Left ventricle myocardium superior (tissue), 1 donor: ENCODE results near the gene ERGIC2. TPM values are rescaled to one million over a fixed set of nuclear protein-coding genes. Genes with fewer than 3 reads are reported as not detected.
A peak's percentile ranks its signal among the peaks of the same experiment; 100 is the strongest.
"Not testable (repeated sequence)": the region's sequence is repeated elsewhere in the genome, so short reads cannot be mapped to it uniquely, and the experiment has no call there.

Experiments
- ATAC-seq: fragments of 200-7000 bp; cut with Tn5 transposase; one replicate; pipeline ENCODE4 v1.9.1; 2020; ENCODE audit warnings: mild to moderate bottlenecking, moderate library complexity
- DNase-seq: peaks from one replicate; pipeline ENCODE4 v3.0.0-alpha.2; 2020
- intact Hi-C: fragments of 100-400 bp; cut with micrococcal nuclease; formaldehyde crosslinking; loops from one replicate; pipeline ENCODE4 v1.11.0; 2022
- long read RNA-seq: library from polyadenylated mRNA; unstranded; transcript quantifications from one replicate; pipeline ENCODE4 v2.0.0, GENCODE V29; 2021
- total RNA-seq: library from RNA; stranded (reverse); fragmentation: NEBNext Ultra II Directional; extraction: Animal tissue kit (Norgen Biotek cat#: 25700); gene quantifications from one replicate; pipeline ENCODE4 v1.2.1, GENCODE V29; 2021
- donor health status: DM: no; HTN: yes; CAD: no; lungs with severe emphysema.

Gene ERGIC2, protein sequence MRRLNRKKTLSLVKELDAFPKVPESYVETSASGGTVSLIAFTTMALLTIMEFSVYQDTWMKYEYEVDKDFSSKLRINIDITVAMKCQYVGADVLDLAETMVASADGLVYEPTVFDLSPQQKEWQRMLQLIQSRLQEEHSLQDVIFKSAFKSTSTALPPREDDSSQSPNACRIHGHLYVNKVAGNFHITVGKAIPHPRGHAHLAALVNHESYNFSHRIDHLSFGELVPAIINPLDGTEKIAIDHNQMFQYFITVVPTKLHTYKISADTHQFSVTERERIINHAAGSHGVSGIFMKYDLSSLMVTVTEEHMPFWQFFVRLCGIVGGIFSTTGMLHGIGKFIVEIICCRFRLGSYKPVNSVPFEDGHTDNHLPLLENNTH
- total RNA-seq: 93.1 TPM
- long read RNA-seq, full-length matches to known transcripts: 93 of 98 reads
- long read RNA-seq, partial matches to known transcripts: 1 of 98 reads
- long read RNA-seq, other reads (novel, unspliced or antisense): 4 of 98 reads

DNA sequence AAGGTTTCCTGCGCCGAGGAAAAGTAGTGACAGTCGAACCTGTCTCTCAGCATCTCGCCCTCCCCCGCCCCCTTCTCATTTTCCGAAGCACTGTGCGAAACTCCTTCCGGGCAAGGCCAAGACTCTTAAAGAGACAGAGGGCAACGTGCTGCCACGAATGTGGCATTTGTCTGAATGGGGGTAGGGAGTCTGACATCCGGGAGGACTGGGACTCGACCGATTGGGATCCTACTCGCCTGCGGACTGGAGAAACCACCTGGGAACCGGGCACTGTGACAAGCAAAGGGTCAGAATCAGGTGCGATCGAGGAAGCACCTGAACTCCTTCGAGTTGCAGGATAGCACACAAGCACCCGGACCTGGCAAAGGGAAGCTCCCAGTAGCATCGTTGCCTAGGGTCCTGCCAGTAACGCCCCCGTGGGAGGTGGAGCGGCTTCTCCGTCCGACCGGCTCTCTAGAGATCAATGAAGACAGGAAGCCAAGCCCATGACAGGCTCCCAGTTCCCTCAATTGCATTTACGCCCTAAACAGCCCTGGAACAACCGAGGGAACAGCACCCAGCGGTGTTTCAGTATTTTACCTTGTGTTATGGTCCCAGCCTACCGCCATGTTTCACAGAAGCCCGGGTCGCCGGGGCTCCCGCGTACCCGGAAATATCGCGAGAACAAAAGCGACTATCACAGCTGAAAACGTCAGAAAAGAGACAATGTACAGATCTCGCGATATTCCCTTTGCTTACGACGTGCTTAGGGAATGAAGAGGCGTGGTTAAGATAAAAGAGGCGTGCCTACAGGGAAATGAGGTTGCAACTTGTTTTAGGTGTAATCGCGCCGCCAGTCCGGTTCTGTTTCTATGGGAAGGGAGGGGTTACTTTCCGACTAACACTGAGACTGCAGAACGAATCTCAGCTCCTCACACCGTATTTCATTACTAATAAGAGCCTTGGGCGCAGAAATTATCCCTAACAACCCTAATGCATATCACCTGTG, at the start of gene ERGIC2:
Gene ERGIC2, minus strand, starts transcription at position 637 of the 988 bp plus-strand sequence. CDS start 9,539 bp downstream, outside the sequence.
- DNase-seq (peak; percentile 90), ATAC-seq (peak; percentile 98)
- intact Hi-C loops: no loop called here

DNA sequence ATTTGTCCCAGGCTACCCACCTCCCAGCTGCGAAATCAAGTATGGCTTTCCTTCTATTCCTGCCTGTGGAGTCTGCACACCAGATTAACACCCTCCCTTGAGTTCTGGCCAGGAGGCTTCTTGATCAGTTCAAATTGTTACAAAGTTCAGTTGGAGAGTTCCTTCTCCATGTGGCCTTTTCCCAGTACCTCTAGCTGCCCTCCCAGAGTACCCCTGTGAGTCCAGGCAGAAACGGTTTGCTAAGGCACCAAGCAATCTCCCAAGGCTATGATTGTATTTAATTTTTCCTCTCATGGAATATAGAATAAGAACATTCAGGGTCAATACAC, 49.7 kb upstream of the ERGIC2 start:
- intact Hi-C loops: no loop called here
- ATAC-seq (no peak), DNase-seq (no peak)

DNA sequence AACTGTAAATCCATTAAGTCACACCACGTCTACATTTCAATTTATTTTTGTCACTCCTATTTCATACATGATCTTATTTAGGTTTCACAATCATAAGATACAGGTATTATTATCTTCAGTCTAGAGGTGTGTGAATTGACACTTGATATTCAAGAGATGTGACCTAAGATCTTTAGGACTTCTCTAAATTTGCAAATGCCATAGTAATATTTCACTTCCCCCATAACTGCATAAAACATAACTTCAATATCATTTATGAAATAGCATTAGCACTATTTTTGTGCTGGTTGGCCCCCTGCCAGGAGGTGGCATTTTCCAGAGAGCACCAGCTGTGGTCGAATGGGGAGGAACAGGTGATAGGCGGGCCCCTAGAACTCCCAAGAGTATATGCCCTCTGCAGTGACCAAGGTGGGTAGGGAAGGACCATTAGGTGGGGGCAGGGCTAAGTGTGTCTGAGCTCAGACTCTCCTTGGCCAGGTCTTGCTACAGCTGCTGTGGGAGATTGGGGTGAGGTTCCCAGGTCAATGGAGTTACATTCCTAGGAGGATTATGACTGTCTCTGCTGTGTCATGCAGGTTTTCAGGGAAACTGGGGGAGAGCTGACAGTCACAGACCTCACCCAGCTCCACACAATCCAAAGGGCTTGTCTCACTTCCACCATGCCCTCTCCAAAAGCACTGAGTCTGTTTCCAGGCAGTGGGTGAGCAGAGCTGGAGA, 49.2 kb upstream of the ERGIC2 start:
- ATAC-seq (no peak), DNase-seq (no peak)
- intact Hi-C loops: no loop called here

DNA sequence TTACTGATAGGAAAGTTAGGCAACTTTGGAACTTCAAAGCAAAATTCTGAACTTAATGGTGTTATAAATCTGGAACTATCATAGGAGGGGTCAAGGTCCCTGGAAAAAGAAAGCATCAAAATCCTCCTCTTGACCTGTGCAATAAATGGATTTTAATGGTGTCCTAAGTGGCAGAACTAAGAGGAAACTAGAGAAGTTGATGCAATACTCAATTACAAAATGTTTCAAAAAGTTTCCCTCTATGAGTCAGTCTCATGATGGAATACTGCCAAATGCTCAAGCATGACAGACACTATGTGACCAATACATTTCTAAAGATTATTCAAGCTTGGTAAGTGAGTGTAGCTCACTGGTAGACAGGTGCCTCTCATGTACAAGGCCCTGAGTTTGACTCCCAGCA, 47.7 kb upstream of the ERGIC2 start:
- DNase-seq: no peak
- peak; percentile 42 for ATAC-seq
- intact Hi-C loops: no loop called here

DNA sequence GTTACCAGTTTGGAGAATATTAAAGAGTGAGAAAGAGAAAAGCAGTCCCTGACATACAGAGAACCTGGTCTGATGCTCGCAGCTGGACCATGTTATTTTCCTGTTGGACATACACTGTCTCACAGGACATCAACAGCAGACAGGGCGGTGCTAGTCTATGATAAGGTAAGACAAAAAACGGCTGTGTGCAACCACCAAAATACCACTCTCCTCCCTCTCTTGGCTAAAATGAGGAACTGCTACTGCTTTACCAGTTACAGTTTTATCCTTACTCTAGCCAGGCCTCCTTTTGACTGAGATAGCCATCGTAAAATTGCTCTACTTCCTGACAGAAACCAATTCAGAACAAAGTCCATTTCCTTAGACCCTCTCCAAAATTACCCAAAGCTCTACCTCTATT, 47.0 kb upstream of the ERGIC2 start:
- ATAC-seq: peak; percentile 73
- DNase-seq: no peak
- intact Hi-C loops: no loop called here

DNA sequence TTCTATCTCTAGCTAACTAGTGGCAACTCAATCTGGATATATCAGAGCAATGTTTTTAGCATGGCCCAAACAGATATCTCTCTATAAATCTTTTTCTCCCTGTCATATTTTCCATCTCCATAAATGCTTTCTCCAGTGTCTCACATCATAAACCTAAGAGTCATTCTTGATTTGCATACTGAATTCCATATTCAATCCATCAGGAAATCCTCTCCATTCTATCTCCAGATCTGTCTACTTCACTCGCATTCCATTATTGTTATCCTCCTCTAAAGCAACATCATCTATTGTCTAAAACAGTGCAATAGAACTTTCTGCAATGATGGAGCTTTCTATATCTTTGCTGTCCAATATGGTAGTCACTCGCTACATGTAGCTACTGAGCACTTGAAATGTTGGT, 45.5 kb upstream of the ERGIC2 start:
- intact Hi-C loops: no loop called here
- ATAC-seq (no peak), DNase-seq (no peak)

DNA sequence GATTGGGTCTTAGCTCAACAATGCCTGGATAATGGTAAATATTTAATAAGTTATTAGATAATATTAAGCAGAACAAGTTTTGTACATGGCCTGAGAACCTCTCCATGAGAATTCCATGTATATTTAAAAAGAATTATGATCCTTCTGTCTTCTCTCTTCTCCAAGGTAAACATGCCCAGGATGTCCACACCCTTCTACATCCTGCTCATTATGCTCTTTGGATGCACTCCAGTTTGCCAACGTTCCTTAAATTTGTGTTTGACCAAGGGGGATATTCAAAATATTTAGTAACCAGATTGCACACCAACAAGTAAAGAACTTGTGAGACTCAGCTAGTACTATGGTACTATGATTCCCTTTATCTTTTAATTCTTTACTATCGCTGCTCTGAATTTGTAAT, 44.8 kb upstream of the ERGIC2 start:
- intact Hi-C loops: no loop called here
- ATAC-seq: no peak

DNA sequence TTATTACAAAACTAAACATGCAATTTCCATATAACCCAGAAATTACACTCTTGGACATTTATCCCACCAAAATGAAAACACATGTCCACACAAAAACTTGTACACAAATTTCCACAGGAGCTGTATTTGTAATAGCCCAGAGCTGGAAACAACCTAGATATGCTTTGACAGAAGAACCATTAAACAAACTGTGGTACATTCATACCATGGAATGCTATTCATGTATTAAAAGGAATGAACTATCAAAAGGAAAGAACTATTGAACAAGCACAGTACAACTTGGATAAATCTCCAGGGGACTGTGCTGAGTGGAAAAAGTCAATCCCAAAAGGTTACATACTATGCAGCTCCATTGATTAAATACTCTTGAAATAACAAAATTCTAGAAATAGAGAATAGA, 35.8 kb upstream of the ERGIC2 start:
- DNase-seq (no peak), ATAC-seq (no peak)
- intact Hi-C loops: no loop called here

More for the DNA sequence above, 44.8 kb upstream of the ERGIC2 start:
- DNase-seq: no peak

DNA sequence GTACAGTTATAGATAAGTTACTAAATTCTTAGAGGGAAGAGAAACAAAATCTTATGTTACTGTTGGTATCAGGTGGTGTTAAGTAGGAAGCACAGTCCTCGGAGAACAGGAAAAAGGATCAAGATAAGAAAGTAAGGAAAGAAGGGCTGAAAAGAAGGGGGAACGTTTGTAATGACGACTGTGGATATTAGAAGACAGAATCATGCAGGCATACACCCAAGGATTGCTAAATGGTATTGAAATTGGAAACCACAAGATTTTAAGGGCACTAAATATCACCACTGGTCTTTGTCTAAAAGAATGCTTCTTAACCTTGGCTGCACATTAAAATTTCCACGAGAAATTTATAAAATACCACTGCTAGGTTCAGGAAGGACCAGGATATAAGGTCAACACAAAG, 34.1 kb upstream of the ERGIC2 start:
- DNase-seq: no peak
- ATAC-seq: no peak
- intact Hi-C loops: no loop called here

DNA sequence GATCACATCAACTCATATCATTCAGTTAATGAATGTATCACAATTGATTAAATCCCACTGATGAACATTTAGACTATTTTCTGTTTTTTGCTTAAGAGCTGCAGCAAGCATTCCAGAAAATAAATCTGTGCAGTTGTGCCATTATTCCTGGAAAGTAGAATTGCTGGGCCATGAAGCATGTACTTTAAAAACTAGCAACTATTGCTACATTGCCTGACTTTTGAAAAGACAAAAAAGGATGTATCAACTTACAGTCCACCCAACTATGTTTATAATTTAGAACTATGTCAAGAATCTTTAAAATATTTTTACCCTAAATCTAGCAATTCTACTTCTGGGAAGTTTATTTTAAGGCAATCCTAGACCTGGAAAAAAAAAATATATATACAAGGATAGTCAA, 33.4 kb upstream of the ERGIC2 start:
- ATAC-seq (no peak), DNase-seq (no peak)
- intact Hi-C loops: no loop called here

DNA sequence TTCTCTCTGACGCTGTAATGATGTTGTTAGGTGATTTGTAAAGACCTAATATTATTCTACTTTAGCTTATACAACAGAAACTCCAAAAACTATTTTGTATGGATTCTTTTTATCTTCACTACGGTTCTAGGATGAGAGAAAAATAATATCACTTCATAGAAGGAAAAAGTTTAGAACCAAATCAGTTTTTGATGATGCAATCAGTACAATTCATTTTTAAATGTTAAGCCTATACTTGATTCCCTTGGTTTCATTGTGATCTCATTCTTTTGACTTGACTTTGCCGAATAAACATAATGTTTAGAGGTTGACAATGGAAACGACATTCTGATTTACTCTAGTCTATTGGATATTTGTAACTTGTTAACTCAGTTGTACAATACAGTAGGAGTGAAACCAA, 24.6 kb upstream of the ERGIC2 start:
- intact Hi-C loops: no loop called here
- ATAC-seq (no peak), DNase-seq (no peak)

DNA sequence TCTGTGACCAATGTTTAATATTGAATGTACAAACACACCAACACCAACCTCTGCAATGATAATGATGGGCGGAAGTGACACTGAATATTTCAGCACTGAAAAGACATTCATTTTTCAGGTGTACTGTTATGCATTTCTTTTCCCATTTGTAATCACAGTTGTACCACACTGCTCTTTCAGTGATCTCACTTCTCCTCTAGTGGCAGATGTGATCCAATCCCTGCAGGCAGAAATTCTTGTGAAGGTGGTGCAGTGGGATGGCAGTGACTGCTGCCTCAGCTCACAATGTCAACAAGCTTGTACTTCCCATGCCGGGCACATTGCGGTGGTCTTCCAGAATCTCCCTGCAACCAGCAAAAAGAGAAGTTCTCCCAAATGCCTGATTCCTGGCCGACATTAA, 23.0 kb upstream of the ERGIC2 start:
- DNase-seq: no peak

DNA sequence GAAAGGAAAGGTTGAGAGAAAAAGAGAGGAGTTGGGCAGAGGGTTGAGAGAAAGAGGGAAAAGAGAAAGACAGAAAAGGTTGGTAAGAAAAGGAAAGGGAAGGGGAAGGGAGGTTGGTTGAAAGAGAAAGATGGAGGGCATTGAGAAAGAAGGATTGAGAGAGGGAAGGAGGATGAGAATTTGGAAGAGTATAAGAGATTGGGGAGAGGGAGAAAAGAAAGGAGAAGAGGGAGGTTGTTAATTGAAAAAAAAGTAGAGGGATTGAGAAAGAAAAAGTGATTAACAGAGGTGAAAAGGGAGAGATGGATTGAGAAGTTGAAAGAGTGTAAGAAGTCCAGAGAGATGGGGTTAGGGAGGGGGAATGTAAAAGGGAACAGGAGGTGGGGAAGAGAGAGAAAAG, 21.5 kb upstream of the ERGIC2 start:
- intact Hi-C loops: no loop called here

More for the DNA sequence above, 23.0 kb upstream of the ERGIC2 start:
- ATAC-seq: no peak
- intact Hi-C loops: no loop called here

DNA sequence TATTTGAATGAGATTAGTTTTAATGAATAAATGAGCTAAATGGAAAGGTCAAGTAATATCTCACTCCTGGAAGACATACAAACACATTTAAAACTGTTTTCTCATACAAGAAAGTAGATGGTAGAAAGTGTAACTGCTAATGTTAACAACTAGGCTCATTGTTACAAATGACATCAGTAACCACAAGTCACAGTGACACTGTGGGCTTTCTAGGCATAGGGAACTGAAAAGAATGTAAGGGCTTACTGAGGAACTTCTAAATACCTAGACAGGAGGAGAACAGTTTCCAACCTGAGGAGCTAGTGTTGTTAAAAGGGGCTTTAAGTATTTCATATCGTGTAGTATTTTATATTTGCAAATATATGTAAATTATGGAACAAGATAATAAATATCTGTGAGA, 17.5 kb upstream of the ERGIC2 start:
- intact Hi-C loops: no loop called here
- no peak for DNase-seq
- no peak for ATAC-seq

More for the DNA sequence above, 21.5 kb upstream of the ERGIC2 start:
- no peak for DNase-seq
- ATAC-seq: no peak

DNA sequence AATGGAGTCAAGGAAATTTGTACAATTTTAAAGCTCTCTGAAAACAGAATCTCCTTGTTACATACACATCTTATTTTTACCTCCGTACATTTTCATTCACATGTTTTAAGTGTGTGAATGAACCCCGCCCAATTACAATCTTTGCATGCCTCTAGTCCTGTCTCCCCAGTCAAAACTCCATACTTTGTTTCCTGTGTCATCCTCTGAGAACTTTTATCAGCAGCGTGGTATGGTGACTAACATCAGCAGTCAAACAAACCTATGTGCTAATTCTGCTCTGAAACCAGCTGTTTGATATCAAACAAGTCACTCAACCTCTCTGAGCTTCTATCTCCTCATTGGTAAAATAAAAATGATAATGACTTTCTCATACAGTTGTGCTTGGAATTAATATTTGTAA, 15.8 kb upstream of the ERGIC2 start:
- ATAC-seq (no peak), DNase-seq (no peak)
- intact Hi-C loops: no loop called here

DNA sequence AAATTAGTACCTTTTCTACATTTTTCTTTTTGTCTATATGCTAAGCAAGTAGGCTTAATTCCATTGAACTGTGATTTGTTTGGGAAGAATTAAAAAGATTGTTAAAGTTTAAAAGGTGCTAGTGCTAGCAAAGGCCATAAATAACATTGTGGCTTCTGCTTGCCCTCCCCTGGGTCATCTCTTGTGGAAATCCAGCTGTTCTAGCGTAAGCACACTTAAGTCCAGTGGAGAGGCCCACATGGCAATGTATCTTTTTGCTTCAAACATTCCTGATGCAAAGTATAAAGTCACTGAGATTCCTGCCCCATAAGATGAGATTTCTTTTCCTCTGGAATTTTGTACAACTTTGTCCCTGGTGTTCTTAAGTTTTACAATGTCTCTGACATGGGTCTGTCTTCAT, 14.4 kb upstream of the ERGIC2 start:
- ATAC-seq (no peak), DNase-seq (no peak)
- intact Hi-C loops: no loop called here

DNA sequence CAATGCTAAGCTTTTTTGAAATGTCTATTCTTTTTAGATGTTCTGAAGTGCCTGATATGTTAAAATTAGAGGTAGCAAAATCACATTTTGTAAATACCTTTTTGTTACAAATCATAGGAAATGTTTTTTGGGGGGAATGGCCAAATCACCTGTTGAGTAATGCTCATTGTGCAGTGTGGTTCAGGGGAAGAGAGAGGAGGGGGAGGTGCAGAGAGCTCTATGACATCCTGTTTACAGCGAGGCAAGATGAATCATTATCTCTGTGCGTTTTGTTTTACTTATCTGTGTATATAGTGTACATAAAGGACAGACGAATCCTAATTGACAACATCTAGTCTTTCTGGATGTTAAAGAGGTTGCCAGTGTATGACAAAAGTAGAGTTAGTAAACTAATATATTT, 9.4 kb upstream of the ERGIC2 start:
- intact Hi-C loops, DNase-seq, ATAC-seq: not testable (repeated sequence)

DNA sequence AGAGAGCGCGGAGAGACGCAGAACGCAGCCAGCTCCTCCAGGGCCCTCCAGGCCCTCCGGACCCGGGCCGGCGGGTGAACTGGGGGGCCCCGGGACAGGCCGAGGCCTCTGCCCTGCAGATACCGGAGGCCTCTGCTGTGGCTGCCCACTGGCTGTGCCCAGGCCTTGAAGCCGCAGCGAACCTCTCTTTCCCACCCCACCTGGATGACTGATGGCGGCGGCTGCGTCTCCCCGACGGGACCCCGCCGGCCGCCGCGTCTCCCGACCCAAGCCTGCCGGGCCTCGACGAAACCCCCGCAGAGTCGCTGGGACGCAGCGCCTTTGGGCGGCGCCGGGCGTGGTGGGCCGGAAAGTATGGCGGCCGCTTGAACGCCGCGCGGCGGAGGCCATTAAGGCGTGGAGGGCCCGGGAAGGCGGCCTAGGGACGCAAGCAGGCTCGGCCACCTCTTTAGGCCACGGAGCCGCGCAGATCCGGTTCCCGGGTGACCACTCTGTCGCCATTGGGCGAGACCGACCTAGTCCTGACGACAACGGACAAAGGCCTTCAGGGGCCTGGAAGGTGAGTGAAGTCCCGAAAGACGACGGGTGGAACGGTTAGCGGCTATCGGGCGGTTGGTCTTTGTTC, 8.4 kb upstream of the ERGIC2 start:
- DNase-seq: no peak
- intact Hi-C loops: no loop called here
- ATAC-seq: no peak

DNA sequence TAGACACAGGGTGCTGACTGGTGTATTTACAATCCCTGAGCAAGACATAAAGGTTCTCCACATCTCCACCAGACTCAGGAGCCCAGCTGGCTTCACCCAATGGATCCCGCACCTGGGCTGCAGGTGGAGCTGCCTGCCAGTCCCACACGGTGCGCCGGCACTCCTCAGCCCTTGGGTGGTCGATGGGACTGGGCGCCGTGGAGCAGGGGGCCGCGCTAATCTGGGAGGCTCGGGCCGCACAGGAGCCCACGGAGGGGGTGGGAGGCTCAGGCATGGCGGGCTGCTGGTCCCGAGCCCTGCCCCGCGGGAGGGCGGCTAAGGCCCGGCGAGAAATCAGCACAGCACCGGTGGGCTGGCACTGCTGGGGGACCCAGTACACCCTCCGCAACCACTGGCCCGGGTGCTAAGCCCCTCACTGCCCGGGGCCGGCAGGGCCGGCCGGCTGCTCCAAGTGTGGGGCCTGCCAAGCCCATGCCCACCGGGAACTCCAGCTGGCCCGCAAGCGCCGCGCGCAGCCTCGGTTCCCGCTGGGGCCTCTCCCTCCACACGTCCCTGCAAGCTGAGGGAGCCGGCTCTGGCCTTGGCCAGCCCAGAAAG, 5.2 kb upstream of the ERGIC2 start:
- ATAC-seq, intact Hi-C loops: not testable (repeated sequence)
- peak; percentile 15 for DNase-seq
